GM19324 (cell line): ENCODE measurements around the gene ASS1.
"Not testable (repeated sequence)": the region's sequence is repeated elsewhere in the genome, so short reads cannot be mapped to it uniquely, and the experiment has no call there.

ENCODE experiments used
- ATAC-seq: cut with Tn5 transposase; IDR thresholded peaks from one replicate; pipeline ENCODE4 v1.9.1; 2021; ENCODE audit warnings: mild to moderate bottlenecking, moderate library complexity; ENCODE audit not compliant: unreplicated experiment, low FRiP score

ASS1 gene

GRCh38 chr9:130444565-130445221, at the start of gene ASS1:
Gene ASS1, plus strand, starts transcription at chr9:130444961. Its CDS starts 7,268 bp downstream, at chr9:130452229.
- no peak for ATAC-seq

DNA sequence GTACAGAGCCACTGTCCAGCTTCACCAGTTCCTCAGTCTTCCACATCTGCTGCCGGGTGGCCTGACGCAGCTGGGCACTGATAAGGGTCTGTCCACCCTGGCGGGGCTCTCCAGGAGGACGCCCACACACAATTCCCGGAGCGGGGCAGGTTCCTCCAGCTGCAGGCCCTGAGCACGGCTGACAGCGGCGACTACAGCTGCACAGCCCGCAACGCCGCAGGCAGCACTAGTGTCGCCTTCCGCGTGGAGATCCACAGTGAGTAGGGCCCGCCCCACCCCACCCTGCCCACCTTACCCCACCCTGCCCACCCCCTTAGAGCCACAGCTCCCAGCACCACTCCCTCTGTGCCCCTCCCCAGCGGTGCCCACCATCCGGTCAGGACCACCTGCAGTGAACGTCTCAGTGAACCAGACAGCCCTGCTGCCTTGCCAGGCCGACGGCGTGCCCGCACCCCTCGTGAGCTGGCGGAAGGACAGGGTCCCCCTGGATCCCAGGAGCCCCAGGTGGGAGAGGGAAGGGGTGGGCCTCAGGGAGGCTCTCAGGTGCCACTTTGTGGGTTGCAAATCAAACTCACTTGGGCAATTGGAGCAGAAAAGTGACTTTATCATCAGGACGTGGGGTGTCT, 48.8 kb upstream of the ASS1 start:
- ATAC-seq, result no peak

DNA sequence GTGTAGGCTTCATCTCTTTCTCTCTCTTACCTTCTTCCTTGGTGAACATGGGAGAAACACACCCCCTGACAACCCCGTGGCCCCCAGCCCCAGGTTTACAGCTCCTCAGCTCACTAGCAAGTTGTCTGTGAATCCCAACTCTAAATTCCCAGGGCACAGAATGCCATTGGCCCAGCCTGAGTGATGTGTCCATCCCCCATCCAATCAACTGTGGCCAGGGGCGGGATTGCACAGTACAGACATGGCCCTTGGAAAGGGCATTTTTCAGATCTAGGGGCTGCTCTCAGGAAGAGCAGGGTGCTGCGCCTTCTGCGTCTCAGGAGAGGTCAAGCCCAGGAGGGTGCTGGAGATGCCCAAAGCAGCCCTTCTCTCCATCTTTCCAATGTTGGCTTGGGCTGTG, 48.2 kb upstream of the ASS1 start:
- ATAC-seq, result no peak

DNA sequence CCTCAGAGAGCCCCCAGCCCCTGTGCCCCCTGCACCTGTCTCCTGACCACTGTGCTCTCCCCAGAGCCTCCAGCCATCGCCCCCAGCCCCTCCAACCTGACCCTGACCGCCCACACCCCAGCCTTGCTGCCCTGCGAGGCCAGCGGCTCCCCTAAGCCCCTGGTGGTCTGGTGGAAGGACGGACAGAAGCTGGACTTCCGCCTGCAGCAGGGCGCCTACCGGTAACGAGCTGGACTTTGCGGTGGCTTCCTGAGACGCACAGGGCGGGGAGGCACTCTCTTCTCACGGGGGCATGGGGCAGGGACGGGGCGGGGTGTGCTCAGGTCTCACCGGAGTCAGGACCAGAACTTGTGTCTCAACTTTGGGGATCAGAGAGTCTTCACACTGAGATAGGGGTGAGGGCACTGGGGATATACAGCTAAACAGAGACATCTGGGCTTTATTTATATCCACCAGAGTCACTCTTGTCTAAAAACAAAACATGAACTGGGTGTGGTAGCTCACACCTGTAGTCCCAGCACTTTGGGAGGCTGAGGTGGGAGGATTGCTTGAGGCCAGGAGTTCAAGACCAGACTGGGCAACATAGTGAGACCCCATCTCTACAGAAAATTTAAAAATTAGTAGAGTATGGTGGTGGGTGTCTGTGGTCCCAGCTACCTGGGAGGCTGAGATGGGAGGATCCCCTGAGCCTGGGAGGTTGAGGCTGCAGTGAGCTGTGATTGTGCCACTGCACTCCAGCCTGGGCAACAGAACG, 46.1 kb upstream of the ASS1 start:
- no peak for ATAC-seq

GRCh38 chr9:130399768-130400167, 45.0 kb upstream of the ASS1 start:
- no peak for ATAC-seq

- no peak for ATAC-seq
These were observed 43.9 kb upstream of the ASS1 start for GRCh38 chr9:130400870-130401269.

- ATAC-seq, result not testable (repeated sequence)
These were observed 43.0 kb upstream of the ASS1 start for GRCh38 chr9:130401742-130402141.

DNA sequence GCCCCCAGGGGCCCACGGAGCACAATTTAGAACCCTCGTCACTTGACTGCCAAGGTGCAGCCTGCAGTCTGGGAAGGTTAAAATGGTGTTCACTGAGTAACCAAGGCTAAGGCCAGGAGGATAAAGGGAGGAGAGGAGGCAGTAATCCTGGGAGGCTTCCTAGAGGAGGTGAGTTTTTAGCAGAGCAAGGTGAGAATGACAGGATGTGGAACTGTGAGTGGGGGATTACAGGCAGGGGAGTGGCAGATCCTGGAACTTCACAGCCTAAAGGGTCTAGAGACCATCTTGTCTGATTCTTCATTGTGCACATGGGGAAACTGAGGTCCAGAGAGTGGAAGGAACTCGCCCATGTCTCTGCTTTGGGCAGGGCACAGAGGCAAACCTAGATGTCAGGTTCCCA, 42.5 kb upstream of the ASS1 start:
- no peak for ATAC-seq

- no peak for ATAC-seq
These were observed 41.9 kb upstream of the ASS1 start for GRCh38 chr9:130402645-130403440.

DNA sequence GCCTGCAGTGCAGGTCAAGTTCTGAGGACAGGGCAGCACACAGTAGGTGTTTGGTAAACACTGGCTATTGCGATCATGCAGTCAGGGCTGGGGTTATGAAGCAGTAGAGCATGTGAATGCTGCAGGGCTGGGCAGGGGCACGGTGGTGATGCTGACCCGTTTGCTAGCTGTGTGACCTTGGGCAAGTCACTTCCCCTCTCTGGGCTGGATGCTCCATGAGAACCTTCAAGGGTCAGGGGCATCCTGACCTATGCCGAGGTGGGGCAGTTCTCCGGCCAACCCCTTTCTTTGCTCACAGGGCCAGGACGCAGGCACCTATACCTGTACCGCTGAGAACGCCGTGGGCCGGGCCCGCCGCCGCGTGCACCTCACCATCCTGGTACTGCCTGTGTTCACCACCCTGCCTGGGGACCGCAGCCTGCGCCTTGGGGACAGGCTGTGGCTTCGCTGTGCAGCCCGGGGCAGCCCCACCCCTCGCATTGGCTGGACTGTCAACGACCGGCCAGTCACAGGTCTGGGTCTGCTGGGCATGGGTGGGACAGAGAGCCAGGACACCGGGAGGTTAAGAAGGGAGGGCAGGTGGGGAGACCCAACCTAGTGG, 39.0 kb upstream of the ASS1 start:
- no peak for ATAC-seq

DNA sequence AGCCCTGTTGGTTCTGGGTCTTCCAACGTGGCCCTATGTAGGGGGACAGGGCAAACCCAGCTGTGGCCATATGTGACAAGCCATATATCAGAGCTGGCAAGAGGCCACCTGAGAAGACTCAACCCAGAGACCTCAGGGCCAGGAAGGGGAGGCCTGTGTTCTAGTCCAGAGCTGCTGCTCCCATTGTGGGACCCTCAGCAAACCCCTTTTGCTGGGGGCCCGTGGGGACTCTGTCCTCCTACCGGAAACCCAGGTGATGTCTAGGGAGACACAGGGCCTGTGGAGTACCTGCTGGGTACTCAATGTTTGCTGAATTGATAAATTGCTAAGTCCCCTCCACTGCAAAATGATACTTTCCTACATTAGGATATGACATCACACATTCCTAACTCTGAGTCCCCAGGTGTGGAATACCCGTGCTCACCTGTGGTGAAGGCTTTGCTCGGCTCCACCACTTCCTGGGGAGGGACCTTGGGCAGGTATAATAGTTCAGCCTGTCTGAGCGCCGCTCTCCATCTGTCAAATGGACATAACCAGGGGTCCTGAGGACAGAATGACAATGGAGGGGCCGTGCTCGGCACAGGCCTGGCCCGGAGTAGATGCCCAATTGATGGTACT, 38.4 kb upstream of the ASS1 start:
- ATAC-seq, result no peak

GRCh38 chr9:130407916-130408663, 36.7 kb upstream of the ASS1 start:
- no peak for ATAC-seq

GRCh38 chr9:130408669-130409068, 36.1 kb upstream of the ASS1 start:
- ATAC-seq, result no peak

GRCh38 chr9:130409246-130409645, 35.5 kb upstream of the ASS1 start:
- ATAC-seq, result no peak

DNA sequence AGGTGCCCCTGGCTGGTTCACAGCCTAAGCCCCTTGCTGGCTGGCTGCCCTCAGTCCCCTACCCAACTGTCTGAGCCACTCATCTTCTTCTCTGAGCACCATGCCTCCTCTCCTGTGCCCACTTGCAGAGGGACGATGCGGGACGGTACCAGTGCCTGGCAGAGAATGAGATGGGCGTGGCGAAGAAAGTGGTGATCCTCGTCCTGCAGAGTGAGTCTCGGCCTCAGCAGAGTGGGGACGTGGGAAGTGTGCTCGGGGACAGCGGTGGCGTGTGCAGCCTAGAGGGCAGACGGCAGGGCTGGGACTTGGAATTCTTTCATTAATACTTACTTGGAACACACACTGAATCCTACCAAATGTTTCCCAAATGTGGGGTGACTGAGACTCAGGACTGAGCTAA, 34.3 kb upstream of the ASS1 start:
- no peak for ATAC-seq

DNA sequence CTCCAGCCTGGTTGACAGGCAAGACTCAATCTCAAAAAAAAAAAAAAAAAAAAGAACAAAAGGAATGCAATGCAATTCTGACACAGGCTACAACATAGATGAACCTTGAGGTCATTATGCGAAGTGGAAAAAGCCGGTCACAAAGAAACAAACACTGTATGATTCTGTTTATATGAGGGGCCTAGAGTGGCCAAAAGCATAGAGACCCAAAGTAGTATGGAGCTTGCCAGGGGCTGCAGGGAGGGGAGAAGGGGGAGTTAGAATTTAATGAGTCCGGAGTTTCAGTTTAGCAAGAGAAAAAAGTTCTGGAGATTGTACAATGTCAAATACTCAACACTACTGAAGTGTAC, 33.2 kb upstream of the ASS1 start:
- no peak for ATAC-seq

DNA sequence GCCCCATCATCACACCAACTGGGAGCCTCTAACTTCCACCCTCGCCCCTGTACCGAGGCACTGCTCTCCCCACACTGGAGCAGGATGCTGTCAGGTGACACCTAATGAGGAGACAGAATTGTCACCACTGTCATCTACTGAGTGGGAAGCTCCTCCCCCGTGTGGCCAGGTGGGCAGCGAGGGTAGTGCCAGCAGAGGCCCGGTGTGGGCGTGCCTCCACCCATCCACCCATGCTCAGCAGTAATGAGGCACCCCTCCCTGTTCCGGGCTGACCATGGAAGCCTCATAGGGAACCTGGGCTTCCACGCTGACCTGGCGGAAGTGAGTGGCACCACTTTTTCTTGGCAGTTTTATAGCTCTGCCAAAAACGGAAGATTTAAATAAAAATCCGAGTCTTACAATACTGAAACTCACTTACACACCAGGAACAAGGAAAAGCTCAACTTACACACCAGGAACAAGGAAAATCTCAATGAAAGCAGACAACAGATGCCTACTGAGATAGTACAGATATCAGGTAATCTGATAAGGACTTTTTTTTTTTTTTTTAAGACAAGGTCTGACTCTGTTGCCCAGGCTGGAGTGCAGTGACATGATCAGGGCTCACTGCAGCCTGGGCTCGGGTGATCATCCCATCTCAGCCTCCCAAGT, 30.6 kb upstream of the ASS1 start:
- no peak for ATAC-seq

GRCh38 chr9:130414910-130415746, 29.6 kb upstream of the ASS1 start:
- ATAC-seq, result no peak
